Thyroid gland (tissue), 4 donors: ENCODE measurements around the gene CENPE. TPM values are rescaled to one million over a fixed set of nuclear protein-coding genes. Genes with fewer than 3 reads are reported as not detected.

ENCODE experiments used
- DNase-seq, 2 donors: peaks; one replicate each; pipeline ENCODE4 v3.0.0-alpha.2; 2019
- H3K27ac ChIP-seq, 3 donors: fragments of 200-600 bp; sonication (generic); 1 replicate in 2 of 3; 2 replicates in 1 of 3; pipeline ENCODE4 v1.5.1; 2016 to 2019; ENCODE audit warnings: mild to moderate bottlenecking in 1 of 3, moderate library complexity in 1 of 3
- H3K27me3 ChIP-seq: fragments of 200-600 bp; sonication (generic); one replicate; pipeline ENCODE4 v1.5.1; 2019
- H3K36me3 ChIP-seq, 2 donors: fragments of 200-600 bp; sonication (generic); one replicate each; pipeline ENCODE4 v1.5.1; 2016 to 2019
- H3K4me1 ChIP-seq, 2 donors: fragments of 200-600 bp; sonication (generic); one replicate each; pipeline ENCODE4 v1.5.1; 2017 to 2019
- H3K4me3 ChIP-seq, 3 donors: fragments of 200-600 bp; sonication (generic); replicated peaks in 1 of 3; 1 replicate in 2 of 3; 2 replicates in 1 of 3; pipeline ENCODE4 v1.5.1; 2016; ENCODE audit warnings: mild to moderate bottlenecking in 1 of 3
- H3K9me3 ChIP-seq: fragments of 200-600 bp; sonication (generic); one replicate; pipeline ENCODE4 v1.5.1; 2017
- CTCF ChIP-seq, 6 experiments: fragments of 200-600 bp in 3 of 6; fragments of 450-650 bp in 3 of 6; sonication (generic) in 3 of 6; IDR thresholded peaks; one replicate each; pipeline ENCODE4 v1.5.1; 2016 to 2019; ENCODE audit warnings: antibody characterized with exemption in 6 of 6, mild to moderate bottlenecking in 2 of 6, inconsistent platforms in 1 of 6, moderate library complexity in 1 of 6
- POLR2A ChIP-seq, 2 donors: fragments of 450-650 bp; IDR thresholded peaks; one replicate each; pipeline ENCODE4 v1.6.1; 2017; ENCODE audit warnings: antibody characterized with exemption in 2 of 2, mild to moderate bottlenecking in 2 of 2, moderate library complexity in 1 of 2
- WGBS, 2 donors: methylation state at CpG; one replicate each; pipeline ENCODE4 v1.1.5; 2017; 5-methylcytosine and 5-hydroxymethylcytosine counted together
- intact Hi-C: fragments of 100-400 bp; cut with DNase I; formaldehyde crosslinking; loops from one replicate; pipeline ENCODE4 v1.15.1; 2023
- total RNA-seq, 4 donors: library from RNA; depleted of rRNA; stranded (reverse); fragments of >200 nt; gene quantifications; one replicate each; pipeline ENCODE4 v1.2.3, GENCODE V29; 2016

Gene CENPE
- total RNA-seq, 4 donors from 2014 or later = 0.38 to 0.78 (median 0.53) TPM

DNA sequence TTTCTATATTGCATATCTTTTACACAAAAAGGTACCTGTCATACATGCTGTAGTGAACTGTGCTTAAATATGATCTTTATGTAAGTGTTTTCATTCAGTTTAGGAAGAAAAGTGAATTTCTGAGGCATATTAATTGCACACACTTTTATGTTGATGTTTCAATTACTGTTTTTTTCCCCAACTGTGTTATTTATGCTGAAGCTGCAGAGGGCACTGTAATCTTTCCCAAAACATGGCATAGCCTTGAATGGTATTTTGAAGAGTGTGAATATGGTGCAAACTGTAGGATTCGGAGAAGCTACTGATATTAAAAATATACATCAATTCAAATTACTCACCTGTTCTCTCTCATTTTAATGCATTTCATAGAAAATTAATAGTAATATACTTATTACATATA is 6.0 kb upstream of the CENPE start:
- no peaks in the 10 kb centered on the region for H3K36me3 ChIP-seq
- H3K27me3 ChIP-seq = no peaks in the 10 kb centered on the region
- intact Hi-C loops = no loop called here
- no peak overlapping the region for H3K27ac ChIP-seq
- no peak for DNase-seq
- H3K4me3 ChIP-seq = no peak overlapping the region
- H3K9me3 ChIP-seq = no peaks in the 10 kb centered on the region
- TF ChIP-seq CTCF (IDR thresholded peaks at IDR 0.05) = peak in 1 of 6 experiments; percentile 11
- no peak for TF ChIP-seq POLR2A (IDR thresholded peaks at IDR 0.05)
- no peaks in the 10 kb centered on the region for H3K4me1 ChIP-seq
- WGBS, 2 donors = 59 to 66% methylated on average over 1 of the region's 1 CpG

- TF ChIP-seq POLR2A (IDR thresholded peaks at IDR 0.05) (no peak), CTCF (IDR thresholded peaks at IDR 0.05) (no peak)
- DNase-seq = no peak
- no peaks in the 10 kb centered on the region for H3K4me1 ChIP-seq
- intact Hi-C loops = no loop called here
- no peak overlapping the region for H3K4me3 ChIP-seq
- no peaks in the 10 kb centered on the region for H3K9me3 ChIP-seq
- no peak overlapping the region for H3K27ac ChIP-seq
- 27 to 30% methylated on average over 2 of the region's 2 CpGs for WGBS, 2 donors
- H3K36me3 ChIP-seq = no peaks in the 10 kb centered on the region
- H3K27me3 ChIP-seq = no peaks in the 10 kb centered on the region
Measured at GRCh38 chr4:103201724-103202123, 3.6 kb upstream of the CENPE start.

- no peak overlapping the region for H3K4me3 ChIP-seq
- 97 to 99% methylated on average over 2 of the region's 2 CpGs for WGBS, 2 donors
- H3K36me3 ChIP-seq = no peaks in the 10 kb centered on the region
- DNase-seq = no peak
- intact Hi-C loops = no loop called here
- TF ChIP-seq CTCF (IDR thresholded peaks at IDR 0.05) (no peak), POLR2A (IDR thresholded peaks at IDR 0.05) (no peak)
- no peaks in the 10 kb centered on the region for H3K4me1 ChIP-seq
- H3K27me3 ChIP-seq = no peaks in the 10 kb centered on the region
- no peak overlapping the region for H3K27ac ChIP-seq
- H3K9me3 ChIP-seq = no peaks in the 10 kb centered on the region
Measured at GRCh38 chr4:103201253-103201652, 3.1 kb upstream of the CENPE start.

DNA sequence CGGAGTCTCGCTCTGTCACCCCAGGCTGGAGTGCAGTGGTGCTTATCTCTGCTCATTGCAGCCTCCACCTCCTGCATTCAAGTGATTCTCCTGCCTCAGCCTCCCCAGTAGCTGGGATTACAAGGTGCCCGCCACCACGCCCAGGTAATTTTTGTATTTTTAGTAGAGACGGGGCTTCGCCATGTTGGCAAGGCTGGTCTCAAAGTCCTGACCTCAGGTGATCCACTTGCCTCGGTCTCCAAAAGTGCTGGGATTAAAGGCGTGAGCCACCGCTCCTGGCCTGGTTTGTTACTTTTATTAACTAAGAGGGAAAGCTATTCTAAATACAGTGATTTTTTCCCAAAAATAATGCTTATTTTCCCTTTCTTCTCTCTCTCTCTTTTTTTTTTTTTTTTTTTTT is 866 bp upstream of the CENPE start:
- Histone ChIP-seq H3K9me3 (no peaks in the 10 kb centered on the region), H3K4me3 (peak overlapping the region in 1 of 3 donors; percentile 65), H3K4me1 (no peaks in the 10 kb centered on the region), H3K36me3 (no peaks in the 10 kb centered on the region), H3K27ac (peak overlapping the region in 1 of 3 donors; percentile 66), H3K27me3 (no peaks in the 10 kb centered on the region)
- DNase-seq = peak in 1 of 2 donors; percentile 5
- TF ChIP-seq CTCF (IDR thresholded peaks at IDR 0.05) (no peak), POLR2A (IDR thresholded peaks at IDR 0.05) (no peak)
- WGBS, 2 donors = 78 to 81% methylated on average over 9 of the region's 9 CpGs
- intact Hi-C loops = no loop called here

GRCh38 chr4:103197765-103198110 is 405 bp downstream of the CENPE start:
- no peaks in the 10 kb centered on the region for H3K9me3 ChIP-seq
- intact Hi-C loops = no loop called here
- 1 to 2% methylated on average over 8 to 9 of the region's 9 CpGs for WGBS, 2 donors
- TF ChIP-seq POLR2A (IDR thresholded peaks at IDR 0.05) = no peak
- TF ChIP-seq CTCF (IDR thresholded peaks at IDR 0.05) = no peak
- H3K4me3 ChIP-seq = peak overlapping the region; percentile 24 to 65 (median 47)
- no peaks in the 10 kb centered on the region for H3K4me1 ChIP-seq
- no peak overlapping the region for H3K27ac ChIP-seq
- H3K36me3 ChIP-seq = no peaks in the 10 kb centered on the region
- no peak for DNase-seq
- no peaks in the 10 kb centered on the region for H3K27me3 ChIP-seq
